Ishikawa (cell line): Measurements from ENCODE around the gene ACAD9.

Experiments
- CEBPB ChIP-seq: IDR thresholded peaks from 2 replicates; pipeline ENCODE4 v1.6.1; 2012
- CREB1 ChIP-seq: IDR thresholded peaks from 2 replicates; pipeline ENCODE4 v1.6.1; 2012; ENCODE audit warnings: low read depth
- EGR1 ChIP-seq: IDR thresholded peaks from 2 replicates; pipeline ENCODE4 v1.6.1; 2012
- EP300 ChIP-seq: IDR thresholded peaks from 2 replicates; pipeline ENCODE4 v1.6.1; 2012; ENCODE audit warnings: borderline replicate concordance
- NFIC ChIP-seq: IDR thresholded peaks from 2 replicates; pipeline ENCODE4 v1.6.1; 2012
- RAD21 ChIP-seq: IDR thresholded peaks from 2 replicates; pipeline ENCODE4 v1.6.1; 2012; ENCODE audit warnings: low read depth
- TAF1 ChIP-seq: IDR thresholded peaks from 2 replicates; pipeline ENCODE4 v1.6.1; 2012; ENCODE audit warnings: low read depth, mild to moderate bottlenecking
- YY1 ChIP-seq: IDR thresholded peaks from 2 replicates; pipeline ENCODE4 v1.6.1; 2012; ENCODE audit warnings: low read depth
- ZBTB7A ChIP-seq: IDR thresholded peaks from 2 replicates; pipeline ENCODE4 v1.6.1; 2012; ENCODE audit warnings: low read depth
- TF ChIP-seq, protein P1 (sequence below): IDR thresholded peaks from 2 replicates; pipeline ENCODE4 v1.6.1; 2012; ENCODE audit warnings: low read depth, mild to moderate bottlenecking
- TF ChIP-seq, protein P2 (sequence below): IDR thresholded peaks from 2 replicates; pipeline ENCODE4 v1.6.1; 2012
- TF ChIP-seq, protein P3 (sequence below): IDR thresholded peaks from 2 replicates; pipeline ENCODE4 v1.6.1; 2012

DNA sequence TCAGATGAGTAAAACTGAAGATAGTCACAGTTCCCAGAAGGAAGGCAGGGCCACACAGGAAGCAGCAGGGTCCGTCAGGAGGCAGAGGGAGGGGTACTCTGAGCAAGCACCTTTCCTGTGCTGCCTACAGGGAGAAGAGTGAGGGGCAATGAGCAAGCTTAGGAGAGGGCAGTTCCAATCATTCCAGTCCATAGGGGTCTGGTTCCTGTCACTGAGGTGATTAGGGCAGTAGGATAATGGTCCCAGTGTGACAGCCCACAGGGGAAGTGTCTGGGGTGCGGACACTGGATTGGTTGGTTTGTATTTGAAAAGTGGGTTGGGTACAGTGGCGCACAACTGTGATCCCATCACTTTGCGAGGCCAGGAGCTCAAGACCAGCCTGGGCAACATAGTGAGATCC, 7.1 kb upstream of the ACAD9 start:
- TF ChIP-seq CEBPB, result no peak
- no peak for TF ChIP-seq ZBTB7A
- no peak for TF ChIP-seq TAF1
- TF ChIP-seq, protein P1, sequence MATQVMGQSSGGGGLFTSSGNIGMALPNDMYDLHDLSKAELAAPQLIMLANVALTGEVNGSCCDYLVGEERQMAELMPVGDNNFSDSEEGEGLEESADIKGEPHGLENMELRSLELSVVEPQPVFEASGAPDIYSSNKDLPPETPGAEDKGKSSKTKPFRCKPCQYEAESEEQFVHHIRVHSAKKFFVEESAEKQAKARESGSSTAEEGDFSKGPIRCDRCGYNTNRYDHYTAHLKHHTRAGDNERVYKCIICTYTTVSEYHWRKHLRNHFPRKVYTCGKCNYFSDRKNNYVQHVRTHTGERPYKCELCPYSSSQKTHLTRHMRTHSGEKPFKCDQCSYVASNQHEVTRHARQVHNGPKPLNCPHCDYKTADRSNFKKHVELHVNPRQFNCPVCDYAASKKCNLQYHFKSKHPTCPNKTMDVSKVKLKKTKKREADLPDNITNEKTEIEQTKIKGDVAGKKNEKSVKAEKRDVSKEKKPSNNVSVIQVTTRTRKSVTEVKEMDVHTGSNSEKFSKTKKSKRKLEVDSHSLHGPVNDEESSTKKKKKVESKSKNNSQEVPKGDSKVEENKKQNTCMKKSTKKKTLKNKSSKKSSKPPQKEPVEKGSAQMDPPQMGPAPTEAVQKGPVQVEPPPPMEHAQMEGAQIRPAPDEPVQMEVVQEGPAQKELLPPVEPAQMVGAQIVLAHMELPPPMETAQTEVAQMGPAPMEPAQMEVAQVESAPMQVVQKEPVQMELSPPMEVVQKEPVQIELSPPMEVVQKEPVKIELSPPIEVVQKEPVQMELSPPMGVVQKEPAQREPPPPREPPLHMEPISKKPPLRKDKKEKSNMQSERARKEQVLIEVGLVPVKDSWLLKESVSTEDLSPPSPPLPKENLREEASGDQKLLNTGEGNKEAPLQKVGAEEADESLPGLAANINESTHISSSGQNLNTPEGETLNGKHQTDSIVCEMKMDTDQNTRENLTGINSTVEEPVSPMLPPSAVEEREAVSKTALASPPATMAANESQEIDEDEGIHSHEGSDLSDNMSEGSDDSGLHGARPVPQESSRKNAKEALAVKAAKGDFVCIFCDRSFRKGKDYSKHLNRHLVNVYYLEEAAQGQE, result no peak
- TF ChIP-seq EP300, result no peak
- no peak for TF ChIP-seq CREB1
- TF ChIP-seq, protein P2, sequence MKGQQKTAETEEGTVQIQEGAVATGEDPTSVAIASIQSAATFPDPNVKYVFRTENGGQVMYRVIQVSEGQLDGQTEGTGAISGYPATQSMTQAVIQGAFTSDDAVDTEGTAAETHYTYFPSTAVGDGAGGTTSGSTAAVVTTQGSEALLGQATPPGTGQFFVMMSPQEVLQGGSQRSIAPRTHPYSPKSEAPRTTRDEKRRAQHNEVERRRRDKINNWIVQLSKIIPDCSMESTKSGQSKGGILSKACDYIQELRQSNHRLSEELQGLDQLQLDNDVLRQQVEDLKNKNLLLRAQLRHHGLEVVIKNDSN, result no peak
- TF ChIP-seq YY1, result no peak
- no peak for TF ChIP-seq RAD21
- TF ChIP-seq EGR1, result no peak
- no peak for TF ChIP-seq NFIC
- TF ChIP-seq, protein P3, sequence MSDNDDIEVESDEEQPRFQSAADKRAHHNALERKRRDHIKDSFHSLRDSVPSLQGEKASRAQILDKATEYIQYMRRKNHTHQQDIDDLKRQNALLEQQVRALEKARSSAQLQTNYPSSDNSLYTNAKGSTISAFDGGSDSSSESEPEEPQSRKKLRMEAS, result no peak
